PFSK-1 (cell line): ENCODE results near the gene C6orf132.

Experiments
- FOXP2 ChIP-seq: optimal IDR thresholded peaks from 2 replicates; pipeline ENCODE3; 2011; ENCODE audit warnings: borderline replicate concordance, control low read depth, inconsistent platforms; ENCODE audit not compliant: insufficient read depth; ENCODE audit errors: extremely low read length, extremely low read depth
- POLR2AphosphoS5 ChIP-seq: IDR thresholded peaks from 2 replicates; pipeline ENCODE4 v1.6.1; 2012; ENCODE audit warnings: low read depth, mild to moderate bottlenecking, control low read depth, low read length, moderate library complexity
- REST ChIP-seq, 2 experiments: IDR thresholded peaks; 2 replicates each; pipeline versions ENCODE4 v1.6.1 to v1.8.0; 2011 to 2012; ENCODE audit warnings: low read depth in 2 of 2, low read length in 2 of 2, control low read depth in 1 of 2, inconsistent platforms in 1 of 2, mild to moderate bottlenecking in 1 of 2, moderate library complexity in 1 of 2; ENCODE audit not compliant: insufficient read depth in 1 of 2
- SIN3A ChIP-seq: IDR thresholded peaks from 2 replicates; pipeline ENCODE4 v1.6.1; 2012; ENCODE audit warnings: mild to moderate bottlenecking, low read length, moderate library complexity, borderline replicate concordance; ENCODE audit not compliant: insufficient read depth
- TAF1 ChIP-seq: IDR thresholded peaks from 2 replicates; pipeline ENCODE4 v1.6.1; 2012; ENCODE audit warnings: low read length, control low read depth, borderline replicate concordance; ENCODE audit not compliant: insufficient read depth

Gene C6orf132

GRCh38 chr6:42182101-42182500 is 39.7 kb upstream of the C6orf132 start:
- TF ChIP-seq FOXP2 (no peak), POLR2AphosphoS5 (no peak), SIN3A (no peak), TAF1 (no peak), REST (IDR thresholded peaks at IDR 0.05; ENCODE audit: insufficient read depth in 1 of 2, low read depth in 2 of 2, low read length in 2 of 2) (no peak)

GRCh38 chr6:42179945-42180313 is 37.5 kb upstream of the C6orf132 start:
- TF ChIP-seq SIN3A, result no peak
- TF ChIP-seq POLR2AphosphoS5, result no peak
- TF ChIP-seq REST (IDR thresholded peaks at IDR 0.05; ENCODE audit: insufficient read depth in 1 of 2, low read depth in 2 of 2, low read length in 2 of 2), result no peak
- TF ChIP-seq TAF1, result no peak

DNA sequence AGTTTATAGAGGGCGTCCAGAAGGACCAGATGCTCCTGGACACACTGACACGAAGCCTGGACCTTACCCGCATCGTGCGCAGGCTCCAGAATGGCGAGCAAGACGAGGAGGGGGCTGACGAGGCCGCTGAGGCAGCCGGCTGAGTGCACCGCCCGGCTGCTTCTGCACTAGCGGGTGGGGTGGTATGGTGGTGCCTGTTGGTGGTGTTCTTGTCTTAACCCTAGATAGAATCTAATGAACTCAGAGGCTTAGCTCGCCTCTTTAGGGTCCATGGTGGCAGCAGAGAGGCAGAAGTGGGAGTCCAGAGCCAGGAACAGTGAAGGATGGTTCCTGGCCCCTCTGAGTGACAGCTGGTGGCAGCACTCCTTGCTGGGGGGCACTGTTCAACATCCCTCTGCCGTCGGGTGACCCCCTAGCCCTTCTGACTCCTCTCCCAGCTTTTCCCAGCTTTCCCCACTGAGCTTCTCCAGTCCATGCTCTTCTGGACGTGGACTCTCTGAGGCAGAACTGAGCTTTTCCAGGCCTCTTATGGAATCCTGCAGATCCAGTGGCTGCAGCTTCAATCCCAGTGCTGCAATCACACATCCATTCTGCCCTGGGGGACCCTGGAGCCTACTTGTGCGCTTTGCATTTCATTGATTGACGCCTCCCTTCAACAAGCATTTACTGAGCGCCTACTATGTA is 37.0 kb upstream of the C6orf132 start:
- TF ChIP-seq TAF1 (no peak), REST (IDR thresholded peaks at IDR 0.05; ENCODE audit: insufficient read depth in 1 of 2, low read depth in 2 of 2, low read length in 2 of 2) (no peak), FOXP2 (no peak), POLR2AphosphoS5 (no peak), SIN3A (no peak)

GRCh38 chr6:42177514-42178364 is 35.3 kb upstream of the C6orf132 start:
- TF ChIP-seq REST (IDR thresholded peaks at IDR 0.05; ENCODE audit: insufficient read depth in 1 of 2, low read depth in 2 of 2, low read length in 2 of 2) (no peak), TAF1 (no peak), SIN3A (no peak), POLR2AphosphoS5 (no peak), FOXP2 (no peak)
